GM18505 (cell line): ENCODE results near the gene LRRC26.

Experiments
- ATAC-seq: cut with Tn5 transposase; IDR thresholded peaks from one replicate; pipeline ENCODE4 v1.9.1; 2021; ENCODE audit not compliant: unreplicated experiment
- POLR2A ChIP-seq: IDR thresholded peaks from 4 replicates; pipeline ENCODE4 v1.6.1; 2011; ENCODE audit warnings: borderline replicate concordance; ENCODE audit not compliant: insufficient read depth, insufficient read length; ENCODE audit errors: extremely low read depth

Gene LRRC26

GRCh38 chr9:137169896-137170358 is at the start of gene LRRC26:
Gene LRRC26, minus strand, starts transcription at chr9:137170051. Its CDS starts 108 bp downstream, at chr9:137169943.
- no peak for ATAC-seq
- TF ChIP-seq POLR2A, result no peak

GRCh38 chr9:137218754-137219271 is 49.0 kb upstream of the LRRC26 start:
- ATAC-seq, result no peak
- no peak for TF ChIP-seq POLR2A

DNA sequence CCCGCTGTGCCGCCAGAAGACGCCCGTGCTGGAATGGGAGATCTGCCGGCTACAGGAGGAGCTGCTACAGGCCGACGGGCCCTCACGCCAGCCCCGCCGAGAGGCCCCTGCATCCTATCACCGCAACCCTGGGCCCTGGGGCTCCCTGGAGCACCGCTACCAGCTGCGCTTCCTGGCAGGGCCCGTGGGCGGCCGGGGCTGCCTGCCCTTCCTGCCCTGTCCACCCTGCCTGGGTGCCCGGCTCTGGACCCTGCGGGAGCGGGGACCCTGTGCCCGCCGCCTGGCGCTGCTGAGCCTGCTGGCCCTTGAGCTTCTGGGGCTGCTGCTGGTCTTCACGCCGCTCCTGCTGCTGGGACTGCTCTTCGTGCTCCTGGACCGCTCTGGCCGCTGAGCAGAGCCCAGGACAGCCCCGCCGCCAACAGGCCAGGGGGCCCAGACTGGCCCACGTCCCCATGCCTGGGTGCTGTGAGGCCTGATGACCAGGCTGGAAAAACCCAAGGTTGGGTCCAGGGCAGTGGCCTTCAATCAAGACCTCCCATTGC is 48.4 kb upstream of the LRRC26 start:
- TF ChIP-seq POLR2A, result no peak
- ATAC-seq, result no peak

GRCh38 chr9:137217276-137218211 is 47.7 kb upstream of the LRRC26 start:
- ATAC-seq, result no peak
- no peak for TF ChIP-seq POLR2A

DNA sequence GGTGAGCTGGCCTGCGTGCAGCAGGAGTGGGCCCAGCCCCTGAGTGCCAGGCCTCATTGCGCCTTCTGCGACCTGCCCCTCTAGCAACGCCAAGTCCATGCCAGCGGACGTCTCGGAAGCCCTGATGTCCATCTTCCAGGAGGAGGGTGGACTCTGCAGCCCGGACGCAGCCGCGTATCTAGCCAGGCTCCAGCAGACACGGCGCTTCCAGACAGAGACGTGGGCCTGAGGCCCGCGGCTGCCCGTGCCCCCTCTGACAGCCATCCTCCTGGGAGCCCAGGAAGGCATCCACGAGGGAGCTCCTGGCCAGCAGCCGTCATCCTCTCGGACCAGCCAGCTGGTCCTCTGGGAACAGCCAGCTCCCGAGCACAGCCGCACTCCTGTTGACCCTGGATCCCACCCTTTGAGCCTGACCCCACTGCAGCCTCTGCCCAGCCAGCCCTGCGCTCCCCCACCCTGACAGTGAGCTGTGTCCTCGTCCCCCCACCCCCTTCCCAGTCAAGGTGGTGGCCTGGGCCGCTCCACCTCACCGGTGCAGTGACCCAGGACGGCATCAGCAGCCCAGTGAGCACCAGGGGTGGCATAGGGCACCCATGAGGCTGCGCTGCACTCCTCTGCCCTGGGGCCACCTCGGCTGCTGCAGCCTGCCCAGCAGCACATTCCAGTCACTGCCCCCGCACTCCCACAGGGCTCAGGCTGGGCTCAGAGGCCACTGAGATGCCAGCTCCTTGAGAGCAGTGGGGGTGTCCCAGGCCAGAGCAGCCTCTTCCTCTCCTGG is 46.5 kb upstream of the LRRC26 start:
- ATAC-seq, result no peak
- TF ChIP-seq POLR2A, result no peak

DNA sequence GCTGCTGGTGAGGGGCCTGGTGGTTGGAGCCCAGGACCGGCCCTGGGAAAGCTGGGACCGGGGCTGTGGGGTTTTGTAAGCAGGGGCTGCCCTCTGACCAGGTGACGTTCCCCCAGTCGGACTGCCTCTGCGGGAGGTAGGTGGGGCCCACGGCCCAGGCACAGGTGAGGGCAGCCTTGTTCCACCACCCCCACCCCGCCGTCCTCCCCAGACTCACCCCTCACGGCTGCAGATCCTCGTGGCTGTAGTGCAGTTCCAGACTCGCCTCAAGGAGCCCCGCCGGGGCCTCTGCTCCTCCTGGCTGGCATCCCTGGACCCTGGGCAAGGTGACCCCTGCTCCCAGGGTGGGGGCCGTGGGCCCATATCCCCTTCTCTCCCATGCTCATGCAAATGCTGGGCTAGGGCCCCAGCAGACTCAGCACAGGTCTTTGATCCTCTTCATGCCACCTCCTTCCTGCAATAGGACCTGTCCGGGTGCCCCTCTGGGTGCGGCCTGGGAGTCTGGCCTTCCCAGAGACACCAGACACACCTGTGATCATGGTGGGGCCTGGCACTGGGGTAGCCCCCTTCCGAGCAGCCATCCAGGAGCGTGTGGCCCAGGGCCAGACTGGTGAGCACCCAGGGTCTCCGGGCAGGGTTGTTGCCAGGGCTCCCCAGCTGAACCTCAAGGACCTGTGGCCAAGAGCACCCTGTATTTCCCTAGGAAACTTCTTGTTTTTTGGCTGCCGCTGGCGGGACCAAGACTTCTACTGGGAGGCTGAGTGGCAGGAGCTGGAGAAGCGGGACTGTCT is 45.5 kb upstream of the LRRC26 start:
- no peak for TF ChIP-seq POLR2A
- no peak for ATAC-seq

DNA sequence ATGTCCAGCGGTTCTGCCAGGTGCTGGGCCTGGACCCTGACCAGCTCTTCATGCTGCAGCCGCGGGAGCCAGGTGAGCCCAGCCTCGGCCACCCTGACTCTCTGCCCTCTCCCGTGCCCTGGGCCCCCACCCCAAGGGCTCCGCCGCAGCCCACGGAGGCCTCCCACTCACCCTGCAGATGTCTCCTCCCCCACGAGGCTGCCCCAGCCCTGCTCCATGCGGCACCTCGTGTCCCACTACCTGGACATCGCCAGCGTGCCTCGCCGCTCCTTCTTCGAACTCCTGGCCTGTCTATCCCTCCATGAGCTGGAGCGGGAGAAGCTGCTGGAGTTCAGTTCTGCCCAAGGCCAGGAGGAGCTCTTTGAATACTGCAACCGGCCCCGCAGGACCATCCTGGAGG is 44.8 kb upstream of the LRRC26 start:
- no peak for ATAC-seq
- TF ChIP-seq POLR2A, result no peak

GRCh38 chr9:137213160-137214060 is 43.6 kb upstream of the LRRC26 start:
- no peak for ATAC-seq
- no peak for TF ChIP-seq POLR2A

- TF ChIP-seq POLR2A, result no peak
- no peak for ATAC-seq
Measured at GRCh38 chr9:137212520-137212919, 42.7 kb upstream of the LRRC26 start.

- no peak for ATAC-seq
- TF ChIP-seq POLR2A, result no peak
Measured at GRCh38 chr9:137211532-137211931, 41.7 kb upstream of the LRRC26 start.

DNA sequence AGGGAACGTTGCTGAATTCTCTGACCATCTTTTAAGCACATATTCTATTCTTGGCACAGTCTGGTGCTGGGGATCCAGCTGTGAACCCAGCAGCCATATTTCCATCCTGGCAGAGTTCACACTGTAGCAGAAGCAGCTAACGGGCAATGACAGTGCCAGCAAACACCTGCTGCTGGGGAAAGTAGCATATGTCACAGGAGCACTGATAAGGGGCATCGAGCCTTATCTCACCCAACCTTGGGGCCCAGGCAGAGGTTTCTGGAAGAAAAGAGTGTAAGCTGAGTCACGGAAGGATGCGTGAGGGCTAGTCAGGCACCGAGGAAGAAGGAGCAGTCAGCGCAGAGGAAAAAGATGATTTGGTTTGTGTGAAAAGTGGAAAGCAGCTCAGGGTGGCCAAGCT is 36.8 kb upstream of the LRRC26 start:
- TF ChIP-seq POLR2A, result no peak
- no peak for ATAC-seq
